Measurements from ENCODE around the gene EPHB2.

Gene EPHB2

DNA sequence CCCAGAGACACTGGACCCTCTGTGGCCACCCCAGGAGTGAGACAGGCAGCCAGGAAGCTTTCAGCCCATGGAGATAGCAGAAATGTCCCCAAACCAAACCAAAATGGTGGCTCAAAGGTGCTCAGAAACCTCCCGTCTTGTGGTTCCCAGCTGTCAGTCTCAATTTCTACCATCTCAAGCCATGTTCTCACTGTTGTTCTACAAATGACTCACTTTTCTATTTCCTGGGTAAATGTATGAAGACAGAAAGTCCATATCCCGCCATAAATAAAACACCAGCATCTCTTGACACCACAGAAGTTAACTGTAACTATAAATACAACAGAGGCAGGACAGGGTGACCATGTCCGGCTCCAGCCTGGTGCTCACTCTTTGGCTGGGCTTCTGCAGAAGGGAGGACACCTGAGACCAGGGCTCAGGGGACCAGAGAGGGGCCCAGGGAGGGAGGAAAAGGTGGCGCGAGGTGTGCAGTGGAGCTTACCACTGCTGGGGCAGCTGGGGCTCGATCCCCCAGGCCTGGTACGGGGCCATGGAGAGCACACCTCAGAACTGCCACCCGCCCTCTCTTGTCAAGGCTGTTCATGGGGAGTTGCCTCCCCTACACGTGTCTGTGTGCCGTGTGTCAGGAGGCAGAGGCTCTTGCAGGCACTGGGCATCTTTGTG lies 43.6 kb downstream of the EPHB2 start:
- TF ChIP-seq, protein P1, sequence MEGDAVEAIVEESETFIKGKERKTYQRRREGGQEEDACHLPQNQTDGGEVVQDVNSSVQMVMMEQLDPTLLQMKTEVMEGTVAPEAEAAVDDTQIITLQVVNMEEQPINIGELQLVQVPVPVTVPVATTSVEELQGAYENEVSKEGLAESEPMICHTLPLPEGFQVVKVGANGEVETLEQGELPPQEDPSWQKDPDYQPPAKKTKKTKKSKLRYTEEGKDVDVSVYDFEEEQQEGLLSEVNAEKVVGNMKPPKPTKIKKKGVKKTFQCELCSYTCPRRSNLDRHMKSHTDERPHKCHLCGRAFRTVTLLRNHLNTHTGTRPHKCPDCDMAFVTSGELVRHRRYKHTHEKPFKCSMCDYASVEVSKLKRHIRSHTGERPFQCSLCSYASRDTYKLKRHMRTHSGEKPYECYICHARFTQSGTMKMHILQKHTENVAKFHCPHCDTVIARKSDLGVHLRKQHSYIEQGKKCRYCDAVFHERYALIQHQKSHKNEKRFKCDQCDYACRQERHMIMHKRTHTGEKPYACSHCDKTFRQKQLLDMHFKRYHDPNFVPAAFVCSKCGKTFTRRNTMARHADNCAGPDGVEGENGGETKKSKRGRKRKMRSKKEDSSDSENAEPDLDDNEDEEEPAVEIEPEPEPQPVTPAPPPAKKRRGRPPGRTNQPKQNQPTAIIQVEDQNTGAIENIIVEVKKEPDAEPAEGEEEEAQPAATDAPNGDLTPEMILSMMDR (IDR thresholded peaks at IDR 0.05; ENCODE audit: control extremely low read depth, extremely low read depth, low read depth, missing control alignments), result no peak
- DNase-seq (ENCODE audit: extremely low spot score), result peak; percentile 71
- POLR2A ChIA-PET, result interaction anchor here (0.6 kb wide), 1 partner anchor 992 kb away, joined by 6 read pairs; no protein-coding TSS in a partner anchor
- CTCF ChIA-PET, result interaction anchor here (1.4 to 1.7 kb wide), 2 partner anchors 25 to 50 kb away, joined by 4 to 7 read pairs; no protein-coding TSS in a partner anchor

DNA sequence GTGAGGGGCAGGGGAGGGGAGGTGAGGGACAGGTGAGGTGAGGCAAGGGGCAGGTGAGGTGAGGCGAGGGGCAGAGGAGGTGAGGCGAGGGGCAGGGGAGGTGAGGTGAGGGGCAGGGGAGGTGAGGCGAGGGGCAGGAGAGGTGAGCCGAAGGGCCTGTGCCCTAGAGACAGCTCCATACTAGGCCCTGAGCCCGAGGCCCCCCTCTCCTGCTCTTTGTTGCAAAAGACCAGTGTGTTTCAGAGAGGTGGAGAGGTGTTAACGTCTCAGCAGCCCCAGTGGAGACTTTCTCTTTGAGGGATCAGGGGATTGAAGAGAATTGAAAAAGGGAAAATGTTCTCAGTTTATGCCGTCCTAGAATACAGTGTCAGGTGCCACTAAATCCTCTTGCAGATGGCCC lies 44.2 kb downstream of the EPHB2 start:
- POLR2A ChIA-PET, result no interaction called here
- CTCF ChIA-PET, result interaction anchor here (1.4 kb wide), 1 partner anchor 26 kb away, joined by 7 read pairs; no protein-coding TSS in a partner anchor
- no peak for DNase-seq (ENCODE audit: extremely low spot score)
- TF ChIP-seq, protein P1 (IDR thresholded peaks at IDR 0.05; ENCODE audit: control extremely low read depth, extremely low read depth, low read depth, missing control alignments), result no peak

DNA sequence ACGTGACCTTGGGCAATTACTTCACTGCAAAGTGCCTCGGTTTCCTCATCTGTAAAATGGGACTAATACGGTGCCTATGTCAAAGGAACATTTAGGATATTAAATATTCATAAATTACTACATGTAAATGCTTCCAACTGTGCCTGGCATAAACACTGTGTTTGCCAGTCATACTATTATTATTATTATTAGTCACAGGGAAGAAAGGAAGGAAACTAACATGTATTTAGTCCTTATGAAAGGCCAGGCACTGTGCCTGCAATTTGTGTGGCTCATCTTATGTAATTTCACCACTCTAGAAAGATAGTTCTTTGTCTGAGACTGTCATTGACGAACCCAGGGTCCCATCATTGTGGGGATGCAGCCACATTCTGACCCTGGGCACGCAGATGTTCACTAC lies 45.0 kb downstream of the EPHB2 start:
- TF ChIP-seq, protein P1 (IDR thresholded peaks at IDR 0.05; ENCODE audit: control extremely low read depth, extremely low read depth, low read depth, missing control alignments), result no peak
- ChIA-PET CTCF (no interaction called here), POLR2A (no interaction called here)
- DNase-seq (ENCODE audit: extremely low spot score), result no peak

DNA sequence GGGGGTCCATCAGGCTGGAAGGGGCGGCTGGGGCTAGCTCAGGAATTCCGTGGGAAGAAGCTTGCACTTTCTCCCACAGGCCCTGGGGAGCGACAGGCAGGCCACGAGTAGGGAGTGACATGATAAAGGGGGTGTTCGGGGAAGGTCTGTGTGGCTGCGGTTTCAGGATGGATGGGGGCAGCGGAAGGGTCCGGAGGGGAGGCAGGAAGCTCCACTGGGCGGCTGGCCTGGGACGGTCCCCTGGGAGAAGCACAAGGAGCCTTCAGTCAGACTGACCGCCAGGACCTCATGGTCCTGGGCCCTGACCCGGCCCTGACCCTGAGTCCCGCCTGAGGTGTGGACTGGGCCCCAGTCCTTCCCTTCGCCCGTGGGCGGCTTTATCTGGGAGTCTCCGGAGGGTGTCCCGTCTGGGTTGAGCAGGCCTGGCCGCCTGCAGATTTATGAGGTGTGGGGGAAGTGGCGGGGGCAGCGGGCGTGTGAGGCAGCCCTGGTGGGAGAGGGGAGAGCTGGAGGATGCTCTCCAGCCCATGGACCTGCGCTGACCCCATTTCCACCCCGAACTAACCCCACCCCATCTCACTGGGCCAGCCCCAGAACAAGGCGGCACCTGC lies 45.6 kb downstream of the EPHB2 start:
- POLR2A ChIA-PET, result no interaction called here
- TF ChIP-seq, protein P1 (IDR thresholded peaks at IDR 0.05; ENCODE audit: control extremely low read depth, extremely low read depth, low read depth, missing control alignments), result no peak
- DNase-seq (ENCODE audit: extremely low spot score), result no peak
- CTCF ChIA-PET, result no interaction called here

DNA sequence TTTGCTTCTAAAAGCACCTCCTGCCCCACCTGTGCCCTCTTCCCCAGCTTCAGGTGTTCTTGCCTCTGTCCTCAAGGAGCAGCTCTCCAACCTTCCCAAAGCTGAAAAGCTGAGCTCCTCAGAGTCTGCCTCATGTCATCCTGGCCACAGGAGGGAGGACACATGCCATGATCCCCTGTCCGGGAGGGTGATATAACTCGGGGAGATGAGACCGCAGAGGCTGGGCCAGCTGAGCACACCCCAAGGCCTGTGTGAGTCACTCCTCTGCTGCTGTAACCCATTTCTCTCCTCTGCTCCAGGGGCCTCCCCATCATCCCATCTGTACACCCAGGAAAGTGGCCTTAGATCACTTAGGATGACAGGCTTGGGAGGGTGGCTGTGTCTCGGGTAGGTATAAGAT lies 49.8 kb downstream of the EPHB2 start:
- CTCF ChIA-PET, result interaction anchor here (1.3 kb wide), 1 partner anchor 55 kb away, joined by 3 read pairs; no protein-coding TSS in a partner anchor
- POLR2A ChIA-PET, result no interaction called here
- TF ChIP-seq, protein P1 (IDR thresholded peaks at IDR 0.05; ENCODE audit: control extremely low read depth, extremely low read depth, low read depth, missing control alignments), result no peak
- no peak for DNase-seq (ENCODE audit: extremely low spot score)

DNA sequence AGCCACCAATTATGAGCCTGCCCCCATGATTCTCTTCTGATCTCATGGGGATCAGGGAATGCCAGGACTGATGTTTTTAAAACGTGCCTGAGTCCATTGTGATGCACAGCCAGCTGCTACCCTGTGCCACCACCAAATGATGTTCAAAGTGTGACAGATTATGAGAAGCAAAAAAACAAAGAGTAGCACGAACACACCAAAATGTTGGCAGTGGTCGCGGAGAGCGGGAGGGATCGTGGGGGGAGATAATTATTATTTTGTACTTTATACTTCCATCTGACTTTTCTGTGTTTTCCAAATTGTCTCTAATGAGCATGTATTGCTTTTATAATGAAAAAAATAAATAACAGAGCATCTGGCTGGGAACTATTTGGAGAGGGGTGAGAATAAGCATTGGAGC lies 50.5 kb downstream of the EPHB2 start:
- CTCF ChIA-PET, result no interaction called here
- TF ChIP-seq, protein P1 (IDR thresholded peaks at IDR 0.05; ENCODE audit: control extremely low read depth, extremely low read depth, low read depth, missing control alignments), result no peak
- DNase-seq (ENCODE audit: extremely low spot score), result no peak
- POLR2A ChIA-PET, result no interaction called here
